B cell (primary cell): ENCODE results near the gene SIAH3.

ENCODE experiments used
- EZH2 ChIP-seq: IDR thresholded peaks from 2 replicates; pipeline ENCODE4 v1.6.1; 2012; ENCODE audit warnings: borderline replicate concordance, low read depth, mild to moderate bottlenecking, moderate library complexity, low read length; ENCODE audit not compliant: insufficient read depth, poor library complexity, severe bottlenecking
- TF ChIP-seq, protein P1 (sequence below): fragments of 200-600 bp; IDR thresholded peaks from one replicate; pipeline ENCODE4 v1.8.0; 2022; ENCODE audit warnings: antibody characterized with exemption, mild to moderate bottlenecking

DNA sequence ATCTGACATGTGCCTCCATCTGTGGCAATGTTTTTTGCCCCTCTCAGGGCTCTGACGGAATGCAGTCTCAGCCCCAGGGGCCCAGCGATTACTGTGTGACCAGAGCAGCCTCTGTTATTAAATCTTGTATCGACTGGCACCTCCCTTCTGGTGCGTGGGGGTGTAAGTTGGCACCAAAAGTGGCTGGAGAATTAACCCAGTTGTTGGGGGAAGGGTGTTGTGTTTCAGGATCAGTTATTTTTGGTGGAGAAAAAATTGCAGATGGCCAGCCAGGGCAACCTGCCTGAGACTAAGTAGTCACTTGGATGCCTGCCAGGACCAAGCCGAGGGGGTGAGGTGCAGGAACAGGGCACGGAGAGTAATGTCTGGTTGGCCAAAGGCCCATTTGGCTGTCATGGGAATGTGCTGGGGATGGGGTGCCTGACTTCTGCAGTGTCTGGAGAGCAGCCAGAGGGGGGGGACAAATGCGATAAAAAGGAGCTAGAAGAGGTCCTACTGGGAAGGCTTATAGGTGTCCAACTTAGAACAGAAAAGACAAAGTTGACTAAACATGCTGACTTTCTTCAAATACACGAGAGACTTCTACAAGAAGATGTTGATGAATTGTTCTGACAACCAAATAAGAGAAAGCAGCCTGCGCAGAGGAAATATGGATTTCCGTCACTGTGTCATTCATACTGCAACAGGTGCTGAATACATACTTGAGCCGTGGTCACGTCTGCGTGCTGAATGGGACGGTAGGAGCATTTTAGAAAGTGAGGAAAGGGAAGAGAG, 69.8 kb downstream of the SIAH3 start:
- TF ChIP-seq, protein P1, sequence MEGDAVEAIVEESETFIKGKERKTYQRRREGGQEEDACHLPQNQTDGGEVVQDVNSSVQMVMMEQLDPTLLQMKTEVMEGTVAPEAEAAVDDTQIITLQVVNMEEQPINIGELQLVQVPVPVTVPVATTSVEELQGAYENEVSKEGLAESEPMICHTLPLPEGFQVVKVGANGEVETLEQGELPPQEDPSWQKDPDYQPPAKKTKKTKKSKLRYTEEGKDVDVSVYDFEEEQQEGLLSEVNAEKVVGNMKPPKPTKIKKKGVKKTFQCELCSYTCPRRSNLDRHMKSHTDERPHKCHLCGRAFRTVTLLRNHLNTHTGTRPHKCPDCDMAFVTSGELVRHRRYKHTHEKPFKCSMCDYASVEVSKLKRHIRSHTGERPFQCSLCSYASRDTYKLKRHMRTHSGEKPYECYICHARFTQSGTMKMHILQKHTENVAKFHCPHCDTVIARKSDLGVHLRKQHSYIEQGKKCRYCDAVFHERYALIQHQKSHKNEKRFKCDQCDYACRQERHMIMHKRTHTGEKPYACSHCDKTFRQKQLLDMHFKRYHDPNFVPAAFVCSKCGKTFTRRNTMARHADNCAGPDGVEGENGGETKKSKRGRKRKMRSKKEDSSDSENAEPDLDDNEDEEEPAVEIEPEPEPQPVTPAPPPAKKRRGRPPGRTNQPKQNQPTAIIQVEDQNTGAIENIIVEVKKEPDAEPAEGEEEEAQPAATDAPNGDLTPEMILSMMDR: no peak
- TF ChIP-seq EZH2: no peak
